RKO (cell line): ENCODE results near the gene FAM120A.

ENCODE experiments used
- DNase-seq: peaks from one replicate; pipeline ENCODE4 v3.0.0-alpha.2; 2016; ENCODE audit warnings: low spot score

Gene FAM120A

DNA sequence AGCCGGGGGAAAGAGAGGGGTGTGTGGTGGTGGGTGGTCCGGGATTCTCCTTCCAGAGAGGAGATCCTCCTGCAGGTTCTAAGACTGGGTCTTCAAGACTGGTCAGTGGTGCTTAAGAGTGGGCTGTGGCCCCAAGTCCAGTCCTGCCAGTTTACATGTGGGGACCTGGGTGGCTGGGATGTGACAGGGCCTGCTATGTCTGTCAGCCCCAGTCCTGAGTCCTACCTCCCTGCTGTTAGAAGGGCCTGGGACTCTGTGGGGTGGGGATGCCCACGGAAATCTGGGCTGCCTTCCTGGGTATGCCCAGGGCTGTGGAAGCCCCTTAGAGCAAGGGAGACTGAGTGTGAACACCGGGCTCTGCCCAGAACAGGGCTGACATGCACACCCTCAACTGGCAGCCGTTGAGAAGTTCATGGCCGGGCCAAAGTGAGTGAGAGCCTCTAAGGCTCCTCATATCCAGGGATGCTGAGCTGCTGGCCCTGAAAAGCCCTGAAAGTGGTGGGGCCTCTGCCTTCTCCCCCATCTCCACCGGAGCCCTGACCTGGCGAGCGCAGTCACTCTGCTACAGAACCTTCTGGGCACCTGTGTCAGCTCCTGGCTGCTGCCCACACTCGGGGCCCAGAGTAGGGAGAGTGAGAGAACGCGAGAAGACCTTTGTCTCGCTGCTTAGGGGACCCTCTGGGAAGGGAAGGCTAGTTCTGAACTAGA, 126.6 kb downstream of the FAM120A start:
- DNase-seq = peak; percentile 43

DNA sequence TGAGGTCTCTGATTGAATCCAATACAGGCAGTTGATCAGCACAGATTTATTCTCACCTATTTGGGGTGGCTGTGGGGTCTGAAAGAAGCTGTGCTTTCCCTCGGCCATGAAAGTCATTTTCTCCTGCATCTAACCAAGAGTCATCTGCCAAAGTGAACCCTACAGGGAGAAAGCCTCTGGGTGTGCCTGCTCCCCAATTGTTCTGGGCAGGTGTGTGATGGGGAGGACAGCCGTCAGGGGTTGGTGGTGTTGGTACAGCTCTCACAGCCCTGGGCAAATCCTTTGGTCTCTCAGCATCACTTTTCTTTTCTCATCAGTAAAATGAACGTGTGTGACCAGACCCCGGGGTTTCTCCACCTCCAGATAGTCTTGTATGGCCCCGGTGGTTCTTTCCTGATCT, 127.4 kb downstream of the FAM120A start:
- no peak for DNase-seq

DNA sequence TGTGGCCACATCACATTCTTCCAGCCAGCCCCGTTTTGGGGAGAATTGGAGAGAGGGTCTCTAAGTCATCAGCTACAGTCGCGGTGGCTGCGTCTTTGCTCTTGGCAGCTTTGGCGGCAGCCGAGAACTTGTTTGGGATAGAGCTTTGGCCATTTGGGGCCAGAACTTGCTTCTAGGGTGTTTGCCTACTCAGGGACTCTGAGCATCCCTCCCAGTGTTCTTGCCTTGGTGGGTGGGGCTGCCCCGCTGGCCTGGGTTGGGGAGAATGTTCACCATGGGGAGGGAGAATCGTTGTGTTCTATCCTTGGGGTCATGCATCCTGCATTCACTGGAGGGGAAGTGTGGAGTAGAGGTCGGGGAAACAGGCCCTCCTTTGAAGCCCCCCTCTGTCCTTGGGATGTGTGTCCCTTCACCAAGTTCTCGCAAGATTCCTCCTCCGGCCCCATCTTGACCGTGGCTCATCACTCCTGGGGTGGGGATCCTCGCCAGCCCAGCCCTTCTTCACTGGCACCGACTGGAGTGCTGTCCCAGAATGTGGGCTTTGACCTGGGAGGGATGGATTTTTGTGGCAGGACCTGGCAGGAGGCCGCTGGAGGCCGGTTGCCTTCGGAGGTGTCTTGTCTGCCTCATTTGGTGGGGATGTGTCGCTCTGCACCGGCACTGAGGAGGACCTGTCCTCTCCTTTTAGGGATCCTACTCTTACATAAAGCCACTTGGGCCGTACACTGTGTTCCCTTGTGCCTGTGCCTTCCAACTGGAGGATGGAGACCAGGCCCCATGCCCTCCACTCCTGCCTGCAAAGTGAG, 128.4 kb downstream of the FAM120A start:
- DNase-seq = no peak

DNA sequence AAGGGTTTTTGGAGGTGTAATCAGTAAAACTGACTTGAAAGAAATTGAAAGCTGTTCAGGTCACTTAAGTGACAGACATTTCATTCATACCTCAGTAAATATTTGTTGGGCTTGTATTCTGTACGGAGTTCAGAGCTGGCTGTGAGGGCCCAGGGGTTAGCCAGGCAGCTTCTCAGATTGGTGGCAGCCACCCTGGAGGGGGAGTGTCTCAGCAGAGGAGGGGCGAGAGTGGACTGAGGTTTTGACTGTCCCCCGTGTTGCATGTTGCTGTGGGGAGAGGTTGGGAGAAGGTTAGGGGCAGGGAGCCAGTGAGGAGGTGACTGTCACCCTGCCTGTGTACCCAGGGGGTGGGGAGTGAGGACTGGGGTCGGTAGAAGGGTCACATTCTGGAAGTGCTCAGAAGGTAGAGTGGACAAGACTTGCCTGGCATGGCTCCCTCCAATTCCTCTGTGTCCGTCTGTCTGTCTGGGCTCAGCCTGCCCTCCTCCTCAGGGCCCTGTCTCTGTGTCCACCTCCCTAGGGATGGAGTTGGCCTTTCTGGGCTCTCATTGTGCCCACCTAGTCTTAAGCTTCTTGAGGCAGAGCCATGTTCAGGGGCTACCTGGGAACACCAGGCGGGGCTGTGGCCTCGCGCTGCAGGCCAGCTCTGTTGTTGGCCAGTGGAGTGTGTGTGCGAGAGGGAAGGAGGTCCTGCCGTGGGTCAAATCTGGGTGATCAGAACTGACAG, 129.3 kb downstream of the FAM120A start:
- no peak for DNase-seq

DNA sequence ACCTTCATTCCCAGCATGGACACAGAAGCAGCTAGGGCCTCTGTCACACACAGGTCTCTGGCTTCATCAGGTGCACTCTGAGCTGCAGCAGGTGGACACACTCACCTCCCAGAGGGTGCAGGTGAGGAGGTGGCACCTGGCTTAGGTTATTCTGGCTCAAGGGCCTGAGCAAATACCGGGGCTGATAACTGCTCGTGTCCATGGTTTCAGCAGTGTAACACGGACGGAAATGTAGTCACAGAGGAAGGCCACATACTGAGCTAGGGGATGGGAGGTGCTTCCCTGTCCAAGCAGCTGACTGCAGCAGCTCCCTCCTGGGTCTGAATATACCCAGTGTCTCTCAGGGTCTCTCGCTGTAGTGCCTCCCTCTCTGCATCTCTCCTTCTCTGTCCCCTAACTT, 130.6 kb downstream of the FAM120A start:
- DNase-seq = no peak

DNA sequence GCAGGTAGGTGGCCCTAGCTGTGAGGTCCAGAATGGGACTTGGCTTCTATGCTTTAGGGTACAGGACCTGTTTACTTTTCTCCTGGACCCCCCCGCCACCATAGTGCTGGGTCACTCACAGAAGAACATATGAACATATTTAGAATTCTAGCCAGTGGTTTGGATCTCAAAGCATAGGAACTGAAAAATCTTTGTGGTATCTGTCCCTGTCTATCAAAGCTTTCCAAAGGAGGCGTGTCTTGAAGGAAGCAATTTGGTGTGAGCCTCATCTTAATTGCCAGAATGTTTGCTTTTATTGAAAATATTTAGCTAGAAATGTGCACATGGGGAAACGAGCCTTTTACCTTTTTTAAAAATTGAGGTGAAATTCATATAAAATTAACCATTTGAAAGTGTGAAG, 131.1 kb downstream of the FAM120A start:
- DNase-seq = no peak

DNA sequence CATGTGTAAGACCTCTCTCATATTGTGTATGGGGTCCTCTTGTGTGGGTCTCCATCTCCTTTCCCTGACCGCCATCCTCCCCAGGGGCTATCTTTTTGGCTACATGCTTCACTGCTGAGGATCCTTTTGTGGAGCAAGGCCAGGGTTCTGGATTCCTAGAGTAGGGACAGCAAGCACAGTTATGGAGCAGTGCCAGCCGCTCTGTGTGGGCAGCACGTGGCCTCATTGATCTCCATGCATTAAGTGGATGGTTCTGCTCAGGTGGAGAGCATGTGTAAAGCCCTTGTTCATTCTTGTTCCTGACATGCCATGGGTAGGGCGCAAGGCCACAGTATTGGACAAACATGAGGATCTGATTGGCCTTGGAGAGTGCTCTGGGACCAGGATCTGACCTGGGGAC, 133.8 kb downstream of the FAM120A start:
- no peak for DNase-seq

DNA sequence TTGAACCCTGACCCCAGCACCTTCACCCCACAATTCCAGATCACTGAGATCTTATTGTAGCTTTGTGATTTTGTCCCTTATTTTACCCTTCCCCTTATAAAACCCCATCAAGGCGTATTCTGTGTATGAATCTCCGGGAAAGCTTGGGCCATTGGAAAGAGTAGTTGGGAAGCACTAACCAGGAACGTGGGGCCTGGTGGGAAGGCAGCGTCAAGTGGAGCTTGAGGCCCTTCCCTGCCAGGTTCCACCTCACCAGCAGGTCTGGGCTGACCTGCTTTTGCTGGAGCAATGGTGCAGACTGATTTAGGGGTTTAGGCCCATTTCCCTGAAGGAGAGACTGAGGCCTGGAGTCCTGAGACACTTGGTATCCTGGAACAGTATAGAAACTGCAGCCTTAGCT, 134.2 kb downstream of the FAM120A start:
- no peak for DNase-seq

DNA sequence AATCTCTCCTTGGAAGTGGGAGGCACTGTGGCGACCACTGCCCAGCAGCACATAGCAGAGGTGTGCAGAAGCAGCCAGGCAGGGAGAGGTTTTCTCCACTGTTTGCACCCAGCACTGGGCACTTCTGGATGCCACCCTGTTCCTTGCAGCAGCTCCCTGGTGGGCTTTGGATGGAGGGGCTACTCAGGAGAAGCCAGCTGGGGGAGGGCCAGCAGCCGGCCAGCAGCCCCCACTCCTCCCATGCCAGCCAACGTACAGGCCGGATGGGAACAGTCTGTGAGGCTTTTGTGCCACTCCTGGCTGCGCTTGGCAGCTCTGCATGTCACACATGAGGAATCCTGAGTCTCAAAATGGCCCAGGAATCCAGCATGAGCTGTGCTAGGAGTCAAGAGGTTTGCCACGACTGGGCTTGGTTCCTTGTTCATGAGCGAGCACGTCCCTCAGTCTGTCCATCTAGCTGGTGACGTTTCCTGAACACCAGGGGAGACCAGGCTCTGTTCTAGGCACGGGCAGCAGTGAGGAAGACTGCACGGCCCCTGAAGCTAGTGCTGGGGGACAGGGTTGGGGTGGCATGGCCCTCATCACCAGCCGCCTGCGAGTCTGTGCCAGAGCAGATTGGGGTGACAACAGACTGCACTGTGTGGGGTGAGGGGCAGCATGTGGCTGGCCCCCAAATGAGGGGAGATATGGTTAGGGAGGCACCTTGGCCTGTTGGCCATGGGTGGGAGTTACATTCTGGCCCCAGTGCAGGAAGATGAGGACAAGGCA, 135.0 kb downstream of the FAM120A start:
- DNase-seq = no peak

DNA sequence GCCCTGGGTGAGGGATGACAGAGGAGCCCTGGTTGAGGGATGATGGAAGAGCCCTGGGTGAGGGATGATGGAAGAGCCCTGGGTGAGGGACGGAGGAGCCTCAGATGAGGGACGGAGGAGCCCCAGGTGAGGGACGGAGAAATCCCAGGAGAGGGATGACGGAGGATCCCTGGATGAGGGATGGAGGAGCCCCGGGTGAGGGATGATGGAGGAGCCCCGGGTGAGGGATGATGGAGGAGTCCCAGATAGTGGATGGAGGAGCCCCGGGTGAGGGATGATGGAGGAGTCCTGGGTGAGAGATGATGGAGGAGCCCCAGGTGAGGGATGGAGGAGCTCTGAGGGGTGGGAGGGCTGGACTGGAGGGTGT, 135.8 kb downstream of the FAM120A start:
- DNase-seq = no peak

DNA sequence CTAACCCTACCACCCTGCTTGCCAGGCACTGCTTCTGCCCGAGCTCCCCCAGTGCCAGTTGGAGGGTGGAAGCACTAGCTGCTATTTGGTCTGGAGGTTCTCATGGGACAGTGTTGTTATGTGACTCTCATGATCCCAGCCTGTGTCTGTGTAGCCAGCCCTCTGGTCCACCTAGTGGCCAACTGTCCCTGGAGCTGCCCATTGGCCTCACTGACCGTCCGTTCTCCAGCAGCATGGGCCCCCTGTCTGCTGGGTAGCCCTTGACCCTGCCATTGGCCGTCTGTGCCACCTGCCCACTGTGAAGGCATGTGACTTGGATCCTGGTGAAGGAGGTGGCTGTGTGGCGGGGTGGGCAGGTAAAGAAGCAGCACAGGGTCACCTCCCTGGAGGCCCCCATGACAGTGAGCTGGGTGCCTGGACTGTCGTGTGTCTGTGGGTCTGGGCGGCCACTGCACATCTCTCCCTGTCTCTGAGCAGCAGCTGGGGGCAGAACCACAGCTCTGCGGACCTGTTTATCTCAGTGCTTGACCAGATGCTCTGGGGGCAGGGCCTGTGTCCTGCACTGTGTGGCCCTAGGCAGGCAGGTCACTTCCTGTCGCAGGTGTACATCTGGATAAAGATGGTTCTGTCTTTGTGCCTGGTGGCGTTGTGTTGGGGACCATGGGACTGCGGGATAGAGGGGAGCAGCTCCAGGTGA, 136.3 kb downstream of the FAM120A start:
- peak; percentile 37 for DNase-seq

DNA sequence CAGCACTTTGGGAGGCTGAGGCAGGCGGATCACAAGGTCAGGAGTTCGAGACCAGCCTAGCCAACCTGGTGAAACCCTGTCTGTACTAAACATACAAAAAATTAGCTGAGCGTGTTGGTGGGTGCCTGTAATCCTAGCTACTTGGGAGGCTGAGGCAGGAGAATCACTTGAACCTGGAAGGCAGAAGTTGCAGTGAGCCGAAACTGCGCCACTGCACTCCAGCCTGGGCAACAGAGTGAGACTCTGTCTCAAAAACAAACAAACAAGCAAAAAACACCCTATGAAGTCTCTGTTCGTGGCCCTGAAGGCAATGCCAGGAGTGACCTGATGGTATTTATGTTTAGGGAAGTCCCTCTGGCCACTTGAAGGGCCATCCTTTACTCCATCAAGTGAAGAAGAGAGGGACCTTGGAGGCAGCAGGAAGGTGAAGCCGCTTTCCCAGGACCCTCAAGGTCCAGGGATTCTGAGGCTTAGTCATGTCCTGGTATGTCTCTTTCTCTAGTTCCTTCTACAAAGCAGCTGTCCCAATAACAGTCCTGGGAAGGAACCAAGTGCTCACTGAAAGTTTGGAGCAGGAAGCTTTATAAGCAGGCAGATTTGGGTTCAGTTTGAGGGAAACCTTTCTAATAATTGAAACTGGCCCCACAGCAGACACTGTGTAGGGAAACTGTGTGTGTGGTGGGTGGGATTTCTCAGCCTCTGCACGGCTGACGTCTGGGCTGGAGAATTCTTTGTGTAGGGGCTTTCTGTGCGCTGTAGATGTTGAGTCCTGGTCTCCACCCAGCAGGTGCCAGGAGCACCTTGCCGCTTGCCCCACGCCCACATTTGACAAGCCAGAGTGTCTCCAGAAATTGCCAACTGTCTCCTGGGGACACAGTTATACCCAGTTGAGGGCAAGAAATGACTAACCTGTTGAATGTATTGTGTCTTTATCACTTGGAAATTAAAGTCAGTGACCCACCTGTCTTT, 137.4 kb downstream of the FAM120A start:
- no peak for DNase-seq

DNA sequence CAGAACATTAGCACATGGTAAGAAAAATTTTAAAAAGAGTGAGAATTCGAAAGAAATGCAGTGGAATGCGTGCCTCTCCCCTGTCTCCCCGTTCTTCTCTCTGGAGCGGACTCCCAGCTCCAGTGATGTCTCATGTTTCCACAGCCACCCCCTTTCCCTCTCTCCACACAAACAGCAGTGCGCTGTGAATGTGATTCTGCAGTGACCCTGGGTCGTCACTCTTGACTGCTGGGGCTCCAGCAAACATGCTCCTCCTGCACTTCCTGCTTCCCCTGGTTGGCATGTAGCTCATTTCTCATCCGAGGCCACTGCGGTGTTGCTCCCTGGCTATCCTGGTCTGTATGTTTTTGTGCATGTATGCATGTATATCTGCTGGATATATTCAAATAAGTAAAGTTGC, 138.2 kb downstream of the FAM120A start:
- no peak for DNase-seq

DNA sequence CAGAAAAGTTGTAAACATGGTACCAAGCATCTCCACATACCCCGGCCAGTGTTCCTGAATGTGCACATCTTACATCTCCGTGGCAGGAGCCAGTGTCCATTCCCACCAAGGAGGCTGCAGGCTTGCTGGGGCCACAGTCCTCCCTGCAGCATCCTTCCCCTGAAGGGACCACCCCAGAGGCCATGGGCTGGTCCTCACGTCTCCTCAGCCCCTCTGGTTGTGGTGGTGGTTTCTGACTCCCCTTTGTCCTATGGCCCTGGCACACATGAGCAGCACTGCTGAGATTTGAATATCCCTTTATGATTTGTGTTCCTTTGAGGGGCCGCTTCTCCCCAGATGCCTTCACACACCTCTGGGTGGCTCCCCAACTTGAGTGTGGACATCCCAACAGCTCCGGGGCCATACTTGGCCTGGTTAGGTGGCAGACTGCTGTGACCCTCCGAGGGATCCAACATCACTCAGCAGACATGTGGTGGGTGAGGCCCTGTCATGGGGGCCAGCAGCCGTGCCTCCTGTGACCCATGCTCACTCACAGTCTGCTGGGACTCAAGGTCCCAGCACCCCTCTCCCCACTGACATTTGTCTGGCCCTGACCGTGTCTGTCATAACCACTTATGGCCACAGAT, 139.2 kb downstream of the FAM120A start:
- no peak for DNase-seq

DNA sequence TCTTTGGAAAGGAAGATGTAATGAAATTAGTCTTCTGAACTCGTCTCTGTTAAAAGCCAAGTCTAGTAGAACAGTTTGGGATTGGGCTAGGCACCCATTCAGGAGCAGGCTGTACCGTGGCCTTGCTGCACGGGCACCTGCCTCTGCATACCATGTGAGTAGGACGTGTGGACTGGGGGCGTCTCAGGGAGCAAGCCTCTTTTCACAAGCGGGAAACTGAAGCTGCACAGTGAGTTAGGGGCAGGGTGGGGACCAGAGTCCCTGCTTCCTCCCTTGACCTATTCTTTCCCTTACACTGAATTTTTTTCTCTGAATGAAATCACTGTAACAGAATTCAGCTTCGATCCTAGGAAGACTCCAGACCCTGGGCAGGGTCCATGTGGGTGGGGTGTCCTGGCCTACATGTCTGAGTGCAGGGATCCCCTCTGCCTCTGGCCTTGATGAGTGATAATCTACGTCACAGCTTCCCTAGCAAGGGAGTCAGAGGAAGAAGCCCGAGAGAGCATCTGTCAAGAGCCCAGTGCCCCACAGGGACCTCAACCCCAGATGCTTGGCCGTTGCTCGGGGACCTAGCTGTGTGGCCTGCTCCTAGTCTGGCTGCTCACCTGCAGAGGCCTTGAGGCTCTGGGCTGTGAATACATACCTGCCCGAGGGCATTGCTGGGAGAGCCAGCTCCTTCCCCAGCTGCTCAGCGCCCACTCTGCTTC, 140.0 kb downstream of the FAM120A start:
- DNase-seq = no peak

DNA sequence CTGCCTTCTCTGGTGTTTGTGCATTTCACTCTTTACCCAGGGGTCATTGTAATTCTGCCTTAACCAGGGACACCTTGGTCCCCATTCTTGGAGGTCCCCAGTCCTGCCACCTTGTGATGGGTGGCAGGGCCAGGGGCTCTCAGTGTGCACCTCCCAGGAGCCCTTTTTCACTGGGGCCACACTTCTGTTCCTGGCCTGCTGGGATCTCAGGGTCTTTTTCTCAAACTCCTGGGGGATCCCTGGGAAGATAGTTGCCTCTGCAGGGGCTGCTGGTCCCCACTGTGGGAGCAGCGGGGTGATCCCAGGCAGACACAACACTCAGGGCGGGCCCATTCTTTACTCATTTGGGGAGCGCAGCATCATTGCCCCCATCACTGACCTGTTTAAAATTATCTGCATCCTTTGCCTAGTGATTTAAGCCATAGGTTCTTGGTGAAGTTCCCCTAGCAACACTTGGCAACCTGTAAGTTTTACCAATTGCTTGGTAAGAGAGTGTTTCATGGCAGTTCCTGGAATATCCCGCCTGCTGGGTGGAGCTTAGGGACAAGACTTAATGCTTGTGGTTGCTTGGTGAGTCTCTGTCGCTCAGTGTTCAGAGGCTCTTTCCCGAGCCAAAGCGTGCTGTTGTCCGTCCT, 140.6 kb downstream of the FAM120A start:
- no peak for DNase-seq

DNA sequence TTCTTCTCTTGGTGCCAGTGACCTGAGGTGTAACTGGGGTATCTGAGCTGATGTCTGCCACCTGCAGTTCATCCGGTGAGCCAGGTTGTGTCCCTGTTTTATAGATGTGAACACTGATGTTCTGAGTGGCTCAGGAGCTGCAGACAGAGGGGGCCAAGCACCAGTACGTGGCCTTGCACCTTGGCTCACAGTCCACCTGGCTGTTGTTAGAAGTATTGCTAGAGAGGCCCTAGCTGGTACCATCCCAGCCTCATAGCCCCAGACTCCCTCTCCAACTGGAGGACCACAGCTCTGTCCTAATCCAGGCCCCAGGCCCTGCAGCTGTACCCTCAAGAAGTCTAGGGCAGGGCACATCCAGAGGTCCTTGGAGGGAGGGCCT, 141.1 kb downstream of the FAM120A start:
- DNase-seq = peak; percentile 22

DNA sequence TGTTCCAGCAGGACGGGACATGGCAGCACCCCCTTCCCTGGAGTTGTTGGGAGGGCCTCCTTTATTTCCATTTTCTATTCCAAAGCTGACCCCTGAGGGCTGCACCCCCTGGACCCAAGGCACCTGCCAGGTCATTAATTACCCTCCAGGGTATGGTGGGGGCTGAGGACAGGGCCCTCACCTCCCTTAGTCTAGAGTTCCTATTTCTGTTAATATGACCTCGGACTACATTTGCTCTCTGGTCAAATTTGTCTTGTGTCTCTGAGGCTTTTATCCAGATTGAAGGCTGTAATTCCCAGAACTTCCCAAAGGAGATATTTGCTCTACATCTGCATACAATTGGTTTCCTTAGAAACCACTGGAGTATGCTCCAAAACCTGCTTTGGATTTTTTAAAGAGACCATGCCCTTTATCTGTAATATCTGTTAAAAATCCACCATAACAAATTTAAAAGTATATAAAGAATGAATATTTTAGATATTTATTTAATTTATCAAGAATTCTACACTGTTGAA, 141.7 kb downstream of the FAM120A start:
- no peak for DNase-seq
